Fibroblast of the aortic adventitia (primary cell): Measurements from ENCODE around the gene PTGES3. TPM values are rescaled to one million over a fixed set of nuclear protein-coding genes. Genes with fewer than 3 reads are reported as not detected.

Experiments
- DNase-seq: peaks from one replicate; pipeline ENCODE4 v3.0.0-alpha.2; 2010; ENCODE audit warnings: low read depth
- H3K4me3 ChIP-seq: 2 replicates; pipeline ENCODE4 v1.5.1; 2011; ENCODE audit warnings: low read depth, mild to moderate bottlenecking, control low read depth, low read length, moderate library complexity
- CTCF ChIP-seq: IDR thresholded peaks from 2 replicates; pipeline ENCODE4 v1.5.1; 2011; ENCODE audit warnings: mild to moderate bottlenecking, low read length, control low read depth, inconsistent platforms; ENCODE audit not compliant: insufficient read depth
- total RNA-seq: library from RNA; depleted of rRNA; stranded (reverse); fragments of >200 nt; gene quantifications from 2 replicates; pipeline ENCODE4 v1.2.3, GENCODE V29; 2012; ENCODE audit warnings: low replicate concordance

Gene PTGES3
- total RNA-seq, 1 donor = 129 TPM

- no peak for TF ChIP-seq CTCF
- no peak for DNase-seq
- no peak overlapping the region for H3K4me3 ChIP-seq
Measured at GRCh38 chr12:56641219-56641618, 46.9 kb downstream of the PTGES3 start.

GRCh38 chr12:56637621-56638020, 50.5 kb downstream of the PTGES3 start:
- H3K4me3 ChIP-seq = no peak overlapping the region
- no peak for DNase-seq
- no peak for TF ChIP-seq CTCF

- H3K4me3 ChIP-seq = peak overlapping the region; percentile 92
- peak; percentile 73 for TF ChIP-seq CTCF
- DNase-seq = peak; percentile 100
Measured at GRCh38 chr12:56636675-56637540, 51.2 kb downstream of the PTGES3 start.

GRCh38 chr12:56635806-56636674, 52.0 kb downstream of the PTGES3 start:
- H3K4me3 ChIP-seq = peak overlapping the region; percentile 92
- TF ChIP-seq CTCF = no peak
- peak; percentile 84 for DNase-seq

- DNase-seq = peak; percentile 78
- peak overlapping the region; percentile 92 for H3K4me3 ChIP-seq
- TF ChIP-seq CTCF = peak; percentile 65
Measured at GRCh38 chr12:56634837-56635791, 53.0 kb downstream of the PTGES3 start.
